NCI-H510A treated with DMSO at 0.1 percent for 48 hours (cell line): Measurements from ENCODE around the gene PTK6.
"Not testable (repeated sequence)": the region's sequence is repeated elsewhere in the genome, so short reads cannot be mapped to it uniquely, and the experiment has no call there.

Experiments used
- DNase-seq: peaks from one replicate; lab custom pipeline; 2025; lab: John Stamatoyannopoulos, UW

The PTK6 gene

GRCh38 chr20:63493563-63494020 is 43.6 kb downstream of the PTK6 start:
- DNase-seq, result no peak

GRCh38 chr20:63492982-63493381 is 44.2 kb downstream of the PTK6 start:
- DNase-seq, result no peak

- no peak for DNase-seq
Observed at GRCh38 chr20:63492518-63492917, 44.7 kb downstream of the PTK6 start.

- DNase-seq, result no peak
Observed at GRCh38 chr20:63491635-63492230, 45.4 kb downstream of the PTK6 start.

GRCh38 chr20:63491078-63491477 is 46.1 kb downstream of the PTK6 start:
- DNase-seq, result no peak

GRCh38 chr20:63490416-63490815 is 46.8 kb downstream of the PTK6 start:
- no peak for DNase-seq

GRCh38 chr20:63488315-63489251 is 48.6 kb downstream of the PTK6 start:
- no peak for DNase-seq

GRCh38 chr20:63487781-63488241 is 49.4 kb downstream of the PTK6 start:
- DNase-seq, result no peak

GRCh38 chr20:63487116-63487764 is 49.9 kb downstream of the PTK6 start:
- no peak for DNase-seq

- DNase-seq, result no peak
Observed at GRCh38 chr20:63486300-63486855, 50.8 kb downstream of the PTK6 start.

- DNase-seq, result no peak
Observed at GRCh38 chr20:63484651-63485403, 52.3 kb downstream of the PTK6 start.

- no peak for DNase-seq
Observed at GRCh38 chr20:63484236-63484635, 52.9 kb downstream of the PTK6 start.

- DNase-seq, result no peak
Observed at GRCh38 chr20:63483834-63484233, 53.3 kb downstream of the PTK6 start.

- no peak for DNase-seq
Observed at GRCh38 chr20:63482021-63482587, 55.1 kb downstream of the PTK6 start.

GRCh38 chr20:63481503-63481902 is 55.7 kb downstream of the PTK6 start:
- DNase-seq, result no peak

- DNase-seq, result not testable (repeated sequence)
Observed at GRCh38 chr20:63479695-63480419, 57.3 kb downstream of the PTK6 start.

- DNase-seq, result no peak
Observed at GRCh38 chr20:63478346-63479302, 58.6 kb downstream of the PTK6 start.
